Activated CD4-positive, alpha-beta T cell treated with anti-CD3 and anti-CD28 coated beads, Interleukin-2, amount 50 U/mL, for 4 hours (primary cell): ENCODE measurements around the gene ENOSF1.

Source experiments
- DNase-seq, 2 experiments: peaks; one replicate each; pipeline ENCODE4 v3.0.0-alpha.2; 2020

ENOSF1 gene

DNA sequence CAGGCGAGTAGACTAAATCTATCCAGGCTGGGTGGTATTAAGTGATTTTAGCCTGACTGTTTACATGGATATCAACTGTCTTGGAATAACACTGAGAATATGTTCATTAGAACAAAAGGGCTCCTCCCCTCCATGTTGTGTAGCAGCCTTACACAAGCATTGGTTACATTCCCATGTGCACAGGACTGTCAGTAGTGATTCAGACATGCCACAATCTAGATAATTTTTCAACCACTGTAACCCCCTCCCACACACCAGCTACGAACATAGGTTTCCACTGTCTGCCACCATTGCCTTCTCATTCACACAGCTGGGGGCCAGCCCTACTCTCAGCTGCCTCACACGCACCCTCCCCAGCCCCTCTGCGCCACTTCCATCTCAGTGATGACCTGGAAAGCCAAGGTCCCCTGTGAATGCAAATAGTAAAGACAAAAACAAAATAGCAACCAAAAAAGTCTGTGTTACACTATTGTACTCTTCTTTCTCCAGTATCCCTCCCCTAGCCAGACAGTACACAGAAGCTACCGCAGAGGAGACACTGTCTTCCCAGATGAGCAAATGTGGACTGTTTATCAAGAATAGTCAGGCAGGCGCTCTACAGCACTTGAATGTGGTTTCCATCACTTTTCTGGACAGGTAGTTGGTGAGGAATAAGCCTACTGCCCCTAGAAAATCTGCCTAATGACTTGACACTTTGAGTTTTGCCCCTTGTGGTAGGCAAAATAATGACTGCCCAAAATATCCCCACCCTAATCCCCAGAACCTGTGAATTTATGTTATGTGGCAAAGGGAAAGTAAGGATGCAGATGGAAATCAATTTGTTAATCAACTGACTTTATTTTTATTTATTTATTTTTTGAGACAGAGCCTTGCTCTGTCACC, 82.9 kb downstream of the ENOSF1 start:
- DNase-seq: no peak

DNA sequence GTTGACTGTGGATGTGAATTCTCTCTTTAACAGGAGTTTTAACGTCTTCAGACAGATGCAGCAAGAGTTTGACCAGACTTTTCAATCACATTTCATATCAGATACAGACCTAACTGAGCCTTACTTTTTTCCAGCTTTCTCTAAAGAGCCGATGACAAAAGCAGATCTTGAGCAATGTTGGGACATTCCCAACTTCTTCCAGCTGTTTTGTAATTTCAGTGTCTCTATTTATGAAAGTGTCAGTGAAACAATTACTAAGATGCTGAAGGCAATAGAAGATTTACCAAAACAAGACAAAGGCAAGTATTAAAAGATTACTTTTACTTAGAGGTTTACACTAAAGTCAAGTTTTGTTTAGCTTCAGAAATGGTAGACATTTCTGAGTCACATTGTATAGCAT, 85.2 kb downstream of the ENOSF1 start:
- DNase-seq: no peak

GRCh38 chr18:623761-624620, 88.4 kb downstream of the ENOSF1 start:
- peak; percentile 61 to 67 for DNase-seq

DNA sequence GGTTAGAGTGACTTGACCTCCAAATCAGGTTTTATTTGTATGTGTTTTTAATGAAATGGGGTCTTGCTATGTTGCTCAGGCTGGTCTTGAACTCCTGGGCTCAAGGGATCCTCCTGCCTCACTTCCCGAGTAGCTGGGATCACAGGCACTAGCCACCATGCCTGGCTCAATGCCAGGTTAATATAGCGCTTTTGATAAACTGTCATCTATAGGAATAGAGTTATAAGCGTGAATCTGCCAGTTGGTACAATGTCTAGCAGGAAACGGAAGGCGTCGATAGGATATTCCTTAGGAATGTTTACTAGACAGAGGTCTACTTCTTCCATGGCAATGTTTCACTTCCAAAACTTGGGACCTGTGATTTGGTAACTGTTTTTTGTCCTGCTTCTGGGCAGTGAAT, 90.1 kb downstream of the ENOSF1 start:
- no peak for DNase-seq

GRCh38 chr18:621291-622043, 91.0 kb downstream of the ENOSF1 start:
- no peak for DNase-seq
